SW480 (cell line): ENCODE data around the gene SERPINE2.
A peak's percentile ranks its signal among the peaks of the same experiment; 100 is the strongest.

Experiments
- DNase-seq: peaks from one replicate; pipeline ENCODE4 v3.0.0-alpha.2; 2016; ENCODE audit warnings: low spot score

SERPINE2 gene

DNA sequence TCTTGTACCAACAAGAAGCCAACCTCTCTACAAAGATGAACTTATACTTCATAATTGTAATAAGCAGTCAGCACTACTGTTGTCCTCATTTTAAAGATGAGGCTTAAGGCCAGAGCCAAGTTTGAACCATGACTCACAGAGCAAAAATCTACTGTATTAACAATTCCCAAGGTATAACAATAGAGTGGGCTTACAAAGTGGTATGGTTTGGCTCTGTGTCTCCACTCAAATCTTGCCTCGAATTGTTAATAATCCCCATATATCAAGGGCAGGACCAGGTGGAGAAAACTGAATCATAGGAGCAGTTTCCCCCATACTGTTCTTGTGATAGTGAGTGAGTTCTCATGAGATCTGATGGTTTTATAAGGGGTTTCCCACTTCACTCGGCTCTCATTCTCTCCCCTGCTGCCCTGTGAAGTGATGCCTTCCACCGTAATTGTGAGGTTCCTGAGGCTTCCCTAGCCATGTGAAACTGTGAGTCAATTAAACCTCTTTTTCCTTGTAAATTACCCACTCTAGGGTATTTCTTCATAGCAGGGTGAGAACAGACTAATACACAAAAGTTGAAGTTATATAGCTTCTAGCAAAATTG, 62.4 kb downstream of the SERPINE2 start:
- no peak for DNase-seq

DNA sequence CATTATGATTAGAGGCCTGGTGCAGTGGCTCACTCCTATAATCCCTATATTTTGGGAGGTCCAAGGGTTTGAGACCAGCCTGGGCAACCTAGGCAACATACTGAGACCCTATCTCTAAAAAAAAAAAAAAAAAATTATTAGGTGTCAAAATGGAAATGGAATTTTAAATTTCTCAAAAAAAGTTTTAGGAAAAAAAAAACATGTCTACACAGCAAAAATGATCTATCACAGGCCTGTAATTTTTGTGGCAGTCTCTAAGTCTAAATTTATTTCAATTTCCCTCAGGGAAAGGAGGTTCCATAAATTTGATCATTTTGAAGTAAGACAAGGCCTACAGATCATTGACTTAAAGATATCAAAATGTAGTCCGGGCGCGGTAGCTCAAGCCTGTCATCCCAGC, 65.5 kb downstream of the SERPINE2 start:
- DNase-seq = no peak

DNA sequence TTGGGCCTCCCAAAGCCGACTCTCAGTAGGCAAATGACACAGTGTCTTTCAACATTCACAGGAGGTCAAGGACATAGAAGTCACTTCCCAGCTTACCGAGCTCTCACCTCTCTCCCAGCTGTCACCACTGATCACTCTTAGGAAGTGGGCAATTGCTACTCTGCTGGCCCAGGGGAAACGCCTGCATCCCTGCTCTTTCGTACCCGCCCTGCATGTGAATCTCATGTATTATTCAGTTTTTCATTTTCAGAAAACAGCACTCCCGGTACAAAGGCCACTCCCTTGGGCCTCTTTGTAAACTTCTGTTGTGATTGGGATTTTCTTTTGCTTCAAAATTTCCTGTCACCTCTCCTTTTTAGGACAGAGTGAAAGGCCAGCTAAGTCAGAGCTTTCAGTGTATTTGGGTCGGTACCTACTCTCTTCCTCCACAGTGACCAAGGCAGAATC, 66.4 kb downstream of the SERPINE2 start:
- DNase-seq = no peak

DNA sequence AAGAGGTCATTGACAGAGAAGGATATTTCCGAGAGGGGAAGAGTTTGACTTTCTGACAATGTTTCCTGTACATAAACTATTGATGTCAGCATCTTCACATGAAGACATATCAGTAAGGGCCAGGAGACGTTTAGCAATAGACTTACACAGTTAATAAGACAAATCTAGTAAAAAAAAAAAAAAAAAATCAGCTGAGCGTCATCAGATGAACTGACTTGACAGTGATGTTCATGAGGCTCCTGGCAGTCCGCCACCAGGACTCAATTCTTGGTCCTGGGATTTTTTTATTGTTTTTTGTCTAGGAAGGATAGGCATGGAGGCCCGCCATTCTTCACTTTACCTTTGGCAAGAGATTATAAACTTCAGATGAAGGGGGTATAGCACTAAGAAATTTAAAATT, 67.4 kb downstream of the SERPINE2 start:
- DNase-seq = no peak

DNA sequence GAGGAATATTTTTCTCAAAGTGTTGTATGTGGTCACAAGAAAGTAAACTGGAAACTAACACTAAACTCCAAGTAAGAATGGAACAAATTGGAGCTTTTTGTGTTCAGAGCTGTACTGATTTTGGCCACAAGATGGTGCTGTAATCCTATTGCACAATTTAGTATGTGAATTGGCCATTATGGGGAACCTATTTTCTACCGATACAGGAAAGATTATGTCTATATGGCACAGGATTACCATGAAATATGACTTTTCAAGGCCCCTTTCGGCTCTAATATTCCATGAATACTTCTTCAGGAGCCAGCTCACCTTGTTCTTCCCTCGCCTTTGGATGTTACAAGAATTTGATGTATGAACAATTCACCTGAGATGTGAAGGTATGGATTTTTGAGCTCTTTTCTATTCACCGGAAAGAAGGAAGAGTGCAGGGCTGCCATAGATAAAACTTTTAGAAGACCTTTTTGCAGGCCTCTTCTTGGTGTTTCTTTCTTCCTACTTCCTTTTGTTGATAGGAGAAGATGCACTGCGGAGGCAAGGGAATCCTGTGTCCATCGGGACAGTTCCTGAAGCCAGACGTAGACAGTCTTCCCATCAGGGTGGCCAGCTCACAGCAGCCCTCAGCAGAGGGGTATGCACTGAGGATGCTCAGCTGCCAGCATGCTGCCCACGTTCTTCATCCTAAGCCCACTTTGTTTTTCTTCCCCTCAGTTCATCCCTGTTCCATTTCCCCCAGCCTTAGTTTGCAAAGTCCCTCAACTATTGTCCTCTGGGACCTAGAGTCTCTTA, 68.5 kb downstream of the SERPINE2 start:
- peak; percentile 29 for DNase-seq

DNA sequence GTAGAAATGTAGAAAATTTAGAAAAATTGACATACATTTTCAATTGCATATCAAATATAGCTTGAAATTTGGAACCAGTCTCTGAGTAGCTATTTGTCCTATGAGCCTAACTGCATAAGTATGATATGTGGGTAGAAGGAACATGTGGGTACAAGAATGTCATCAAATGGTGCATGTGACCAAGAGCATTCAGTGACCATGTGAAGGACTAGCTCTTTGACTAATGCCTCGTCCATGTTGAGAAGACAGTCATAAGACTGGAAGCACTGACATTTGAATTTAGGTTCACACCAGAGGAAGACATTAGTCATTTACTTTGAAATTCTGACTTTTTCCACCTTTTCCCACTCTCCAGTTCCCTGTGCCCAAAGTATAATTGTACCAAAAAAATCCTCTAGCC, 69.2 kb downstream of the SERPINE2 start:
- no peak for DNase-seq

DNA sequence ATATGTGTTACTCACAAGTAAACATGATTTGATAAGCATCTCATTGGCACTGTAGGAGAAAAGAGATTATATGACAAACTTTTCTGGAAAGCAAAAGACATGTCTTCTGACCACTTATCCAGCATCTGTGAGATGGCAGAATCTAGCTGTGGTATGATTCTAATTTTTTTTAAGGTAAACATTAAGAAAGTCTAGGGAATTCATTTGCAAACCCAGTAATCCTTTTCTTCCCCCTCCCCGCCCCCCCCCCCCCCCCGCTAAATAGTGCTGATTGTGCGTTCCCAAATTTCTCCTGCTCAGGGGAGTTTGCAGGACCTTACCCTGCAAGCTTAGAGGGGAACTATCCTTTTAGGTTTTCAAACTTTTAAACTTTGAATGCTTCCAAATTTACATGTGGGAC, 69.8 kb downstream of the SERPINE2 start:
- DNase-seq = no peak

DNA sequence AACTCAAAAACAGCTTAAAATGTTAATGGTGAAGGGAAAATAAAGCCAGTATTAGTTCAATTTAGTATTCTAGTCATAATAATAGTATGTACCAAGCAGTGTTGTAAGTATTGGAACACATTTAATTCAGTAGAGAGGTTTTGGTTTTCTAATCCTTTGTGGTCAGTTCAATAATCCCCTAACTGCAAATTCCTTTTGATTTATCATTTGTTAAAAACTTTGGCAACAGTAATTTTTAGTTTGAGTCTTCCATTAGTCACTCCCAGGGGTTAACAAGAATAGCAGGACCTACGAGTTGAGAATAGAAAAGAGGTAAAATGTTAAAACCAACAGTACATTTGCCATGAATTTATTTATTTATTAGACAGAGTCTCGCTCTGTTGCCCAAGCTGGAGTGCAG, 71.1 kb downstream of the SERPINE2 start:
- DNase-seq = no peak

DNA sequence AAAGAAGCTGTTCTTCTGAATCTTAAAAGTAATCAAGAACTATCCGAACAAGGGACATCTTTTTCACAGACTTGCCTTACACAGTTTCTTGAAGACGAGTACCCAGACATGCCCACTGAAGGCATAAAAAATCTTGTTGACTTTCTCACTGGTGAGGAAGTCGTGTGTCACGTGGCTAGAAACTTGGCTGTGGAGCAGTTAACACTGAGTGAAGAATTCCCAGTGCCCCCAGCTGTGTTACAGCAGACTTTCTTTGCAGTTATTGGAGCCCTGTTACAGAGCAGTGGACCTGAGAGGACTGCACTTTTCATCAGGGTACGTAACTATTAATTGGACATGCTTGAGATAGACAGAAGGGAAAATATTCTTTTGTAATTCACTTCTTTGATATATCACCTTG, 79.4 kb downstream of the SERPINE2 start:
- no peak for DNase-seq

DNA sequence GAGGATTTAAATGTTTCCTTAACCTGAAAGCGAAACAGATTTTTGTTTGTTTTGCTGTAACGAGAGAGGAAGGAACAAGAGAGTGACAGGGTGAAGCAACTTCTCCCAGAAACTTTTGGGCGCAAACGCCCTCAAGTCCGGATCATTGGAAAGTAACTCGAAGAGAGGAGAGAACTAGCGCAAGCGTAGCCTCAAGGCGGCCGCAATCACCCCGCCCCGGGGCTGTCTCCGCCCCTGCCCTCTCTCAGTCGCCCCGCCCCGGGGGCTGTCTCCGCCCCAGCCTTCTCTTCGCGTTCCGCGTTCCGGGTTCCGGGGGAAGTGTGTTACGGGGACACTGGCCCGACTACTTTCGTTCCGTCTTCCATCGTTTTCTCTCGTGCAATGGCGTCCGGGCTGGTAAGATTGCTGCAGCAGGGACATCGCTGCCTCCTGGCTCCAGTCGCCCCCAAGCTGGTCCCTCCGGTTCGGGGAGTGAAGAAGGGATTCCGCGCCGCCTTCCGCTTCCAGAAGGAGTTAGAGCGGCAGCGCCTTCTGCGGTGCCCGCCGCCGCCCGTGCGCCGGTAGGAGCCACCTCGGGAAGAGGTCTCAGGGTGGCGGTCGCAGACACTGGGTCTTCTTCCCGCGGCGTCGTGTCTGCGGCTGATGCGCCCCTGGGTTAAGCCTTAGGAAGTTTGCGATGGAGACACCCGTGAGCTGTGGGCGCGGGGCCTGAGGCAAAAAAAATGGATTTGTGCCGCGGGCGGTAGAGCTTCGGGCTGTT, 81.8 kb downstream of the SERPINE2 start, which contains the start of gene MRPL44:
TSS of gene MRPL44 (plus strand) at position 372 of the 760 bp plus-strand sequence. CDS start at position 382, 10 bp downstream.
- peak; percentile 84 for DNase-seq

DNA sequence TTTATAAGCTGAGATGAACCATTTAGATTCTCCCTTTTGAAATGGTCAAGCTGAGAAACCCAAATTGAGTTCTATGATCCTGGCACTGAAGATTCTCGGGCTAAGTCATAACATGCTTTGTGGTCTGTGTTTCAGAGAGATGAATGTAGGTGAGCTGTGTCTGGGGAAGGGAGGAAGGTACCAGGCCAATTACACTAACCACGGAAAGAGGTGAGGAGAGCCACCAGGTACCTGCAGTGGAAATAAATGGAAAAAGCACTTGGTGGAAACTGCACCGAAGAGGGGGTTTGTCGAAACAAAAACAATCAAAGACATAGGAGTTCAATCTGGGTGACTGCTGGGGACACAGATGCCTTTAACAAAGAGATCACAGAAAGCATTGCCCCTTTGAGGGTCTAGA, 82.8 kb downstream of the SERPINE2 start:
- DNase-seq = no peak

DNA sequence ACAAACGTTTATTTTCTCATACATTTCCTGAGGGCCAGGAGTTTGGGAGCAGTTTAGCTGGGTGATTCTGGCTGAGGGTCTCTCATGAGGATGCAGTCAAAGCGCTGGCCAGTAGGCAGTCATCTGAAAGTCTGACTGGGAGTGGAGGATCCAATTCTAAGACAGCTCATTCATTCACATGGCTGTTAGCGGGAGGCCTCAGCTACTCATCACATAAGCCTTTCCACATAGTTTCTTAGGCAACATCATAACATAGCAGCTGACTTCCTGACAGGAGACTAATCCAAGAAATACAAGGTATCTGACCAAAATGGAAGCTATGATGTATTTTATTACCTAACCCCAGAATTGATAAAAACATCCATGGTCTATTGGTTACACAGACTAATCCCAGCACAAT, 84.7 kb downstream of the SERPINE2 start:
- DNase-seq = no peak

DNA sequence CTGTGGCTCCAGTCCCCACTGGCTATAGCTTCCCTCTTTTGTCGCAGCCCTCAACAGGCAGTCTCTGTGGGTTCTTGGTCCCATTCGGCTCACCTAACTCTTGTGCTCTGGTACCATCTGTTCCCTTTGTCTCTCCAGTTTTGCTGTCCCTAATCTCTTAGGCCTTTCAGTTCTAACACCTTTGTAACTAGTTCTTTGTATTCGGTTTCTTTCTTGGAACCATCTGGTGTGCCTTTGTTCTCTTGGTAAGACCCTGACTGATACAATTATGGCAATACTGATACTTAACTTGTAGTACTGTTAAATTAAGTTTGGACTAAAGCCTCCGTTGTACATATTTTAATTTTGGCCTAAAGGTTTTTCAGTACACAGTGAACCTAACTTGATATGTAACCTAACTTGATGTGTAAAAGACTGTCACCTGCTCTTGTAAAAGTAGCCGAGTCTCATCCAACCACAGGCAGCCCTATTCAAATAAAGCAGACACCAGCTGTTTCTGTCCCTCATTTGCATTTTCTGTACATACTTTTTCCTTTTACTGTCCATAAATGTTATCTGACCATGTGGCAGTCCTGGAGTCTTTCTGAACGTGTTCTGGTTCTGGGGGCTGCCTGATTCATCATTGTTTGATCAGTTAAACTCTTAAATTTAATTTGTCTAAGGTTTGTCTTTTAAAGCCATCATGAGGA, 86.7 kb downstream of the SERPINE2 start:
- peak; percentile 23 for DNase-seq

DNA sequence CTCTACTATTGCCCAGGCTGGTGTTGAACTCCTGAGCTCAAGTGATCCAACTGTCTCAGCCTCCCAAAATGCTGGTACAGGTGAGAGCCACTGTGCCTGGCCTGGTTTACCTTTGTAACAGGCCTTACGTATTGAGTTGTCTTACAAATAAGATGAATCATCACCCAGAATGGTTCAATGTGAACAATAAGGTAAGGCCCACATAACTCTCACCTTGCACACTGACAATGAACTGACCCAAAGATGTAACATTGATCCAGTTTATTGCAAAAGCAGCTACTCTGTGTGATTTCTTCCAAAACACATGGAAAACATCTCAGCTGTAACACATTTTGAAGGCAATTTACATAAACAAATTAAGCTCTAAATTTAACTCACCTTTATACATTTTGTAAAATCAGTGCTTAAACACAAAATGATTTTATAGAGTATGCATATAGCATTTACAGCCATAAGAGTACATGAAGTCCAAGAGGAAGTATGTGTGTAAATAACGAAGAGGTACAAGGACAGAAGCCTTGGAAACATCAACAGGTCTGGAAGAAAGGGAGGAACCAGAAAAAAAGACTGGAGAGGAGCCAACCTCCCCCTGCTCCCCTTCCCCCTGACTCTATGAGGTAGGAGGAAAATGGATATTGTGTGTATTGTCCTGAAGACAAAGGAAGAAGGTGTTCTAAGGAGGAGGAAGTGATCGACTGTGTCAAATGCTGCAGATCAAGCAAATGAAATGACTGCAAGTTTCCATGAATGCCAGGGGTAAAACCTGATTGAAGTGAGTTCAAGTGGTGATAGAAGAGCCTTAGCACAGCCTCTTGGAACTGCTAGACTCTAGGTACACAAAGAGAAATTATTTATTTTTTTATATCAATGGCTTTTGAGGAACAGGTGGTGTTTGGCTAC, 88.4 kb downstream of the SERPINE2 start:
- no peak for DNase-seq

DNA sequence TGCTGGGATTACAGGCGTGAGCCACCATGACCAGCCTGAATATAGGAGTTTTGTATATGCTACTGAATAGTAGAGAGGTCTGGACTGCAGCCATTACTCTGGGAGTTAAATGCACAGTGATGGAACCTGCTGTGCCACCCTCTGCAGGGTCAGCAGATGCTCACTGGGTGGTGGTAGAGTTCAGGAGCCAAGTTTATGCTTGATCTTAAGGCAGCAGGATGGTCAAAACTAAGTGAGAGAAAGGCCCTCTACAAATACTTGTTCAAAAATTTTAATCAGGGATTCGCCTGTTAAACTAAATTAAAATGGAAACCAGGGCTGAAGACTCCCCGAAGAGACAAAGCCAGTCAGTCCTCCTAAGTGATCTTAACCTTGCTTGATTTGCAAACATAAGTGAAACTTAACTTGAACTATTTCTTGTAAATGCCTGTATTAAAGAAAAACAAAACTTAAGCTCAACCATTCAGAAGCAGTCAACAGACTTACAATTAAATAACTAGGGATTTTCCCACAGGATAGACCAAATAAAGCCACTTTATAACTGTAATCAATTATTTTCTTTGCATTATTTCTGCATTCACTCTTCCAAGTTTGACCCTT, 89.7 kb downstream of the SERPINE2 start:
- DNase-seq = no peak

DNA sequence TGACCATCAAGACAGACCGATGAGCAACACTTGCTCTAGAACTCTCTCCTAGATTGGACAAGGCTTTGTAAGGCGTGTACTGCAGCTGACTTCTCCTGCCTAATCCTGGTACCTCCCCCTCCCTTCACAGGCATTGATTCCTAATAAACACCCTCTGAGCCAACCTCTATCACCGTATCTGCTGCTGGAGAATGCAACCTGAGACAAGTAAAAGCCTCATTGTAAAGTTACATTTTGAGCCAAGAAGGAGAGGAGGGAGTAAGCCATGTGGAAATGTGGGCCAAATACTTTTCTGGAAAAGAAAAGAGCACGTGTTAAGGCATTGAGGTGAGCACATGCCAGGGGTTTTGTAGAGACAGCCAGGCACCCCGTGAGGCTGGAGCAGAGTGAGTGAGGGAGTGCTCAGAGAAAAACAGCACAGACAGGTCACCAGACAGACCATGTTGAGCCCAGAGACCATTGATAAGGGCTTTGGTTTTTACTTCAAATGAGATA, 91.3 kb downstream of the SERPINE2 start:
- no peak for DNase-seq

DNA sequence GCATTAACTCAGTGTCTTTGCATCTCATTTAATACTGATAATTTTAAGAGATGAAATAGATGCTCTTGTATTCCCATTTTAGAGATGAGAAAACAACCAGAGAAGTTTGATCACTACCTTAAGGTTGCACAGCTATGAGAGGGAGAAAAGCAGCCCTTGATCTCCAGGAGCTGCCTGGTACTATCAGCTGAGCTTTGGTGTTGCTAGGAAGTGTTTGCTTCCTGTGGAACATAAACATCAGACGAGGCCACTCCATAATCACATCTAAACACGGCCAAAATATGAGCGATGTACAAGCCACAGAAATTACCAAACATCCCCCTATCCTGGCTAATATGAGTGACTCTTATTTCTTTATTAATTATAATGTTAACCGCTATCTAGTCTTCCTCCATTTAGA, 93.3 kb downstream of the SERPINE2 start:
- DNase-seq = no peak

DNA sequence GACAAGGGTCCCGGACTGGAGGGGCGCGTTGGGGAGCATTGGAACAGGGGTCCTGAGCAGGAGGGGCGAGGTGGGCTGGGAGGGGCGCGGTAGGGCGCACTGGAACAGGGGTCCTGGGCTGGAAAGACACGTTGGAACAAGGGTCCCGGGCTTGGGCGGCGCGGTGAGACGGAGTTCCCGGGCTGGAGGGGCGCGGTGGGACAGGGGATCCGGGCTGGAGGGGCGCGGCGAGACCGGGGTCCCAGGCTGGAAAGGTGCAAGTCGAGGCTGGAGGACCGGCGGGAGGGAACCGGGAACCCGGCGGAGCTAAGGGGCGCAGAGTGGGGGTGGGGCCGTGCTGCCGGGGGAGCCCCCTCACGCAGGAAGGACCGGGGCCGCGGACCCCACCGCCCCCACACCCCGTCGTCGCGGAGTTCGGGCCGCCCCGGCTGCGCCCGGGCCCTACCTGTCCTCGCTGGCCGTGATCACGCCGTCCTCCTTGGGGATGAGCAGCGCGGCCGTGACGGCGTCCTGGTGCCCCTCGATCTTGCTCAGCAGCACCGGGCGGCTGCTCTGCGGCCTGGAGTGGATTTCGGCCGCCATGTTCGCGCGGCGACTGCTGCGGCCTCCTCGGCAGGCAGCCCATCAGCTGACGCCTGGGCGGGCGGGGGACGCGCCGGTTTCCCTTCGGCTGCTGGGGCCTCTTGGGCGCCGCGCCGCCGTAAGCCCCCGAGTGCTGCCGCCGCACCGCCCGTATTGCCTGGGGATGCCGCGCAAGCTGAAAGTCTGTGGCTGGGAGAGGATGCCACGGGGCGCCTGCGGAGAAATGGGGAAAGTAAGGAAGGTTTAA, 94.2 kb downstream of the SERPINE2 start, which contains the start of gene WDFY1:
TSS of gene WDFY1 (minus strand) at position 633 of the 829 bp plus-strand sequence. CDS start at position 582, 51 bp downstream.
- peak; percentile 79 for DNase-seq

DNA sequence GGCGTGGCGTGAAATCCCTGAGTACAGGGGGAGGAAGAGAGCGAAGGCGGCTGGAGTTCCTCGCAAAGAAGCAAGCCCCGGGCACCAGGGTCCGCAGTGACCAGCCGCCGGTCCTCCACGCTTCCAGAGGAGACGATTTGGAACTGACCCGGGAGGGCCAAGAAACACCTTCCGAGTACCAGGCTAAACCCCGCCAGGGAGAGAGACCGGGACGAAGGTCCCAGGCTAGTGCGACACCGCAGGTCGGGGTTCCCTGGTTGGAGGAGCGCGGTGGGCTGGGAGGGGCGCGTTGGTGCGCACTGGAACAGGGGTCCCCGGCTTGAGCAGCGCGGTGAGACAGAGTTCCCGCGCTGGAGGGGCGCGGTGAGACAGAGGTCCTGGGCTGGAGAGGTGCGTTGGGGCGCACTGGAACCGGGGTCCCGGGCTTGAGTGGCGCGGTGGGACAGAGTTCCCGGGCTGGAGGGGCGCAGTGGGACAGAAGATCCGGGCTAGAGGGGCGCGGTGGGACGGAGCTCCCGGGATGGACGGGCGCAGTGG, 94.9 kb downstream of the SERPINE2 start:
- DNase-seq = peak; percentile 33
